ENCODE data around the gene CUEDC2. TPM values are rescaled to one million over a fixed set of nuclear protein-coding genes. Genes with fewer than 3 reads are reported as not detected.
"Not testable (repeated sequence)": the region's sequence is repeated elsewhere in the genome, so short reads cannot be mapped to it uniquely, and the experiment has no call there.

CUEDC2 gene
- total RNA-seq, 1 experiment from 2014 or later = 133 TPM

- in situ Hi-C loops (cut with HindIII; ENCODE audit: low sequenced_read_pairs) = no loop called here
- DNase-seq (ENCODE audit: low spot score) = peak; percentile 78
These were observed 25.3 kb upstream of the CUEDC2 start for GRCh38 chr10:102457591-102458150.

GRCh38 chr10:102455893-102456471 is 23.6 kb upstream of the CUEDC2 start:
- no peak for DNase-seq (ENCODE audit: low spot score)
- in situ Hi-C loops (cut with HindIII; ENCODE audit: low sequenced_read_pairs) = no loop called here

GRCh38 chr10:102454662-102455487 is 22.5 kb upstream of the CUEDC2 start:
- DNase-seq (ENCODE audit: low spot score); in situ Hi-C loops (cut with HindIII; ENCODE audit: low sequenced_read_pairs): not testable (repeated sequence)

GRCh38 chr10:102453502-102453901 is 21.1 kb upstream of the CUEDC2 start:
- no peak for DNase-seq (ENCODE audit: low spot score)

GRCh38 chr10:102452672-102453340 is 20.4 kb upstream of the CUEDC2 start:
- no peak for DNase-seq (ENCODE audit: low spot score)
- in situ Hi-C loops (cut with HindIII; ENCODE audit: low sequenced_read_pairs) = no loop called here

More at GRCh38 chr10:102453502-102453901, 21.1 kb upstream of the CUEDC2 start:
- in situ Hi-C loops (cut with HindIII; ENCODE audit: low sequenced_read_pairs) = no loop called here

- DNase-seq (ENCODE audit: low spot score) = peak; percentile 35
These were observed 19.0 kb upstream of the CUEDC2 start, which contains the start of gene C10orf95 for GRCh38 chr10:102451105-102451969. Gene C10orf95 (minus strand): TSS chr10:102451543. CDS start chr10:102451093, 450 bp downstream.

GRCh38 chr10:102450374-102451104 is 18.2 kb upstream of the CUEDC2 start:
- in situ Hi-C loops (cut with HindIII; ENCODE audit: low sequenced_read_pairs) = no loop called here
- peak; percentile 87 for DNase-seq (ENCODE audit: low spot score)

More at GRCh38 chr10:102451105-102451969, 19.0 kb upstream of the CUEDC2 start, which contains the start of gene C10orf95:
- in situ Hi-C loops (cut with HindIII; ENCODE audit: low sequenced_read_pairs) = no loop called here

GRCh38 chr10:102450124-102450373 is 17.7 kb upstream of the CUEDC2 start:
- DNase-seq (ENCODE audit: low spot score) = no peak

GRCh38 chr10:102449321-102450123 is 17.1 kb upstream of the CUEDC2 start:
- in situ Hi-C loops (cut with HindIII; ENCODE audit: low sequenced_read_pairs) = no loop called here
- peak; percentile 93 for DNase-seq (ENCODE audit: low spot score)

More at GRCh38 chr10:102450124-102450373, 17.7 kb upstream of the CUEDC2 start:
- in situ Hi-C loops (cut with HindIII; ENCODE audit: low sequenced_read_pairs) = no loop called here

- DNase-seq (ENCODE audit: low spot score) = no peak
- in situ Hi-C loops (cut with HindIII; ENCODE audit: low sequenced_read_pairs) = no loop called here
These were observed 12.5 kb upstream of the CUEDC2 start for GRCh38 chr10:102444851-102445250.

- no peak for DNase-seq (ENCODE audit: low spot score)
- in situ Hi-C loops (cut with HindIII; ENCODE audit: low sequenced_read_pairs) = no loop called here
These were observed 6.0 kb upstream of the CUEDC2 start for GRCh38 chr10:102438374-102438773.

GRCh38 chr10:102437515-102437914 is 5.1 kb upstream of the CUEDC2 start:
- in situ Hi-C loops (cut with HindIII; ENCODE audit: low sequenced_read_pairs) = no loop called here
- no peak for DNase-seq (ENCODE audit: low spot score)

- in situ Hi-C loops (cut with HindIII; ENCODE audit: low sequenced_read_pairs) = no loop called here
- no peak for DNase-seq (ENCODE audit: low spot score)
These were observed 3.9 kb upstream of the CUEDC2 start for GRCh38 chr10:102436312-102436711.

- DNase-seq (ENCODE audit: low spot score) = no peak
- in situ Hi-C loops (cut with HindIII; ENCODE audit: low sequenced_read_pairs) = no loop called here
These were observed 3.3 kb upstream of the CUEDC2 start for GRCh38 chr10:102435529-102436233.

- no peak for DNase-seq (ENCODE audit: low spot score)
- in situ Hi-C loops (cut with HindIII; ENCODE audit: low sequenced_read_pairs) = no loop called here
These were observed 2.7 kb upstream of the CUEDC2 start for GRCh38 chr10:102435133-102435497.

GRCh38 chr10:102434394-102435132 is 2.2 kb upstream of the CUEDC2 start:
- in situ Hi-C loops (cut with HindIII; ENCODE audit: low sequenced_read_pairs) = no loop called here
- no peak for DNase-seq (ENCODE audit: low spot score)

Measured in G401 (cell line).